Left cardiac atrium (tissue), 4 donors: ENCODE measurements around the gene CPXM1. TPM values are rescaled to one million over a fixed set of nuclear protein-coding genes. Genes with fewer than 3 reads are reported as not detected.
"Not testable (repeated sequence)": the region's sequence is repeated elsewhere in the genome, so short reads cannot be mapped to it uniquely, and the experiment has no call there.

ENCODE experiments used
- ATAC-seq, 2 donors: fragments of 200-7000 bp; cut with Tn5 transposase; one replicate each; pipeline ENCODE4 v1.9.1; 2020; ENCODE audit warnings: mild to moderate bottlenecking in 2 of 2, moderate library complexity in 2 of 2
- DNase-seq: peaks from one replicate; pipeline ENCODE4 v3.0.0-alpha.2; 2020
- intact Hi-C, 2 donors: fragments of 100-400 bp; cut with DNase I; formaldehyde crosslinking; loops; one replicate each; pipeline versions ENCODE4 v1.14.1 to v1.15.1; 2022 to 2023
- long read RNA-seq: library from polyadenylated mRNA; unstranded; transcript quantifications from one replicate; pipeline ENCODE4 v2.0.0, GENCODE V29; 2021
- total RNA-seq, 2 donors: library from RNA; stranded (reverse); fragmentation: NEBNext Ultra II Directional; extraction: Animal tissue kit (Norgen Biotek cat#: 25700); gene quantifications; one replicate each; pipeline ENCODE4 v1.2.1, GENCODE V29; 2021
- donor health status: DM: no; HTN: yes; CAD: no.
- donor health status: DM: no; HTN: yes; CAD: no; lungs with severe emphysema.
- donor health status: DM: yes; HTN: yes; CAD: no.
- donor health status: Dilated cardiomyopathy.

CPXM1 gene
- total RNA-seq, result 1 to 10 TPM; 4.3 to 8.7 TPM
- long read RNA-seq, transcript CPXM1-201 (14 exons, 2,391 nt), result major isoform, 8 of 10 reads
- long read RNA-seq, partial matches to known transcripts, result 0 of 10 reads
- long read RNA-seq, other reads (novel, unspliced or antisense), result 2 of 10 reads

DNA sequence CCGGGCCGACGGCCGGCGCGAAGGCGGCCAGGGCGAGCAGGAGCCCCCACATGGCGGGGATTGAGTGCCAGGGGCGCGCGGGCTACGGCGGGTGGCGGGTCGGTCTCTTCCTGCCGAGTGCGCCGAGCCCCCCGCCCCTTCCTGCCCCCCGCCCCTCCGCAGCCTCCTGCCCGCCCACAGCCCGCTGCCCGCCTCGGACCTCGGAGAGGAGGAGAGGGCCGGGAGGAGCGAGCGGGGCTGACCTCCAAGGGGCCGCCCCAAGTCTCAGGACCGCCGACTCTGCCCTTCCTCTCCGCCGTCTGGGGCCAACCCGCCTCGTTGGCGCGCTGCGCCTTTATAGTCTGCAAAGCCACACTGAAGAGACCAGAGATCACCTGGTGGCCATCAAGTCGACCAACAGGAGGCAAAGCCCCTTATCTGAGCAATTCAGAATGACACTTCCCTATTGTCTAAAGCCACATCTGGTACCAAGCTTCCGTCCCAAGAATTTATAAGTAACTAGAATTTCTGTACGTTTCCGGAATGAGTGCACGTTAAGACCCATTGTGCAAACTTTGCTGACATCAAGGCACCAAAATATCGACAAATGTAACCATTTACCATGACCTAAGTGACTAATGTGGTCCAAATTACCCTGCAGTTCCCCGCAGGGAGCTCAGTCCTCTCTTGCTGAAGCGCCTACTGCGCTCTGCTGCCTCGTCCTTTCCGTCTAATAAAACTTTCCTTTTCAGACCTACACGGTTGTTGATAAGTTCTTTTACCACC, at the start of gene CPXM1:
Gene CPXM1, minus strand, starts transcription at position 107 of the 765 bp plus-strand sequence. Its CDS starts 55 bp downstream, at position 52.
- intact Hi-C loops, result no loop called here
- DNase-seq (no peak), ATAC-seq (peak; percentile 54 to 68)

DNA sequence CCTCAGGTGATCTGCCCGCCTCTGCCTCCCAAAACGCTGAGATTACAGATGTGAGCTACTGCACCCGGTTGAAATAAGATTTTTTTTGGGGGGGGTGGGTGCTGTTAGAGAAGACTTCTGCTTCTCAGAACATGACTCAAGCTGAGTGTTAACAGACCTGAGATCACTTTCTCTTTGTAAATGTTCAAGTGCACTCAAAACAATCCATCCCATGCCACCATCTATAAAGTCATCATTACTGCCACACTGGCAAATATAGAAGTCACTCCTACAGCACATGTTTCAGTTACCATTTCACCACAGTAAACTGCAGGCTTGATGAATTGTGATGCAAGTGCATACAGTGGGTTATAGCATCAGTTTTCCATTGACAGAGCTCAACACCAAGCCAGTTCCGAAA, 49.1 kb upstream of the CPXM1 start:
- no peak for ATAC-seq
- no peak for DNase-seq
- intact Hi-C loops, result no loop called here

DNA sequence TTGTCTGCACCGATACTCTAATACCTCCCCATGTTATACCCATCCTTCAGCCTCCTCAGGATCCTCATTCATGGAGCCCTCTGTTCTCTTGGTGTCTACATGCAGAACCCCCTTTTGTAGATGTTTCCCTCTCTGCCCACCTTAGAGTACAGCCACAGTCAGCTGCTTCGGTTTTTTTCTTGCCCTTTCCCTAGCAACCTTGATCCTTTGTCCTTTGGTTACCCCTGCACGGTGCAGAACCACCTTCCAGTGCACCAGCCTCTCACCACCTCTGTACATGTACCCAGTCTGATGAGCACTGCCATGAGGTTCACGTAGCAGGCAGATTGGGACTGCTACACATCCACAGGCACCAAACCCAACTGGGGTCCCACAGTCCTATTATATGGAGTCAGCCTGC, 47.4 kb upstream of the CPXM1 start:
- intact Hi-C loops, result no loop called here
- ATAC-seq, result no peak
- no peak for DNase-seq

DNA sequence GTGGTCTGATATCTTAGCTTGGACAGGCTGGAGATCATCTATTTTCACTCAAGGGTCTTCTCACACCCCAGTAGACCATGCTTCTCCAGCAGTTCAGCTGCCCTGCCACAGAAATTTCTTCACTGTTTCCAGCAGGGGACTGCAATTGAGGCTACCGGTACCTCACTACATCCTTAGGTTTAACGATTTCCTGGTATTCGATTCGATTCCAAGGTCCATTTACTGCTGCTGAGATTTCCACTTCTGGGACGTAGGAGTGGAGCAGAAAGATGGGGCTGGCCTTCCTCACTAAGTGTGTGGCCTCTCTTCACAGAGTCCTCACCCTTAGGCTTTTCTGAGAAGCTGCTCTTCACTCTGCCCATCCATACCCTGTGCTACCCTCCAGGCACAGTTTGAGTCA, 46.3 kb upstream of the CPXM1 start:
- intact Hi-C loops, result no loop called here
- DNase-seq (no peak), ATAC-seq (no peak)

DNA sequence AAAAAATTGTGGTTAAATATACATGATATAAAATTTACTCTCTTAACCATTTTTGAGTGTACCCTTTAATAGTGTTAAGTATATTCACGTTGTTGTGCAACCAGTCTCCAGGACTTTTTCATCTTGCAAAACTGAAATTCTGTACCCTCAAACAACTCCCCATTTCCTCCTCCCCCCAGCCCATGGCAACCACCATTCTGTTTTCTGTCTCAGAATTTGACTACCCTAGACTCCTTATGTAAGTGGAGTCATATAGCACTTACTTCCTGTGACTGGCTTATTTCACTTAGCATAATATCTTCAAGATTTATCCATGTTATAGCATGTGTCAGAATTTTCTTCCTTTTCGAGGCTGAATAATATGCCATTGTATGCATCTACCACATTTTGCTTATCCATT, 45.2 kb upstream of the CPXM1 start:
- intact Hi-C loops, result no loop called here
- no peak for DNase-seq

DNA sequence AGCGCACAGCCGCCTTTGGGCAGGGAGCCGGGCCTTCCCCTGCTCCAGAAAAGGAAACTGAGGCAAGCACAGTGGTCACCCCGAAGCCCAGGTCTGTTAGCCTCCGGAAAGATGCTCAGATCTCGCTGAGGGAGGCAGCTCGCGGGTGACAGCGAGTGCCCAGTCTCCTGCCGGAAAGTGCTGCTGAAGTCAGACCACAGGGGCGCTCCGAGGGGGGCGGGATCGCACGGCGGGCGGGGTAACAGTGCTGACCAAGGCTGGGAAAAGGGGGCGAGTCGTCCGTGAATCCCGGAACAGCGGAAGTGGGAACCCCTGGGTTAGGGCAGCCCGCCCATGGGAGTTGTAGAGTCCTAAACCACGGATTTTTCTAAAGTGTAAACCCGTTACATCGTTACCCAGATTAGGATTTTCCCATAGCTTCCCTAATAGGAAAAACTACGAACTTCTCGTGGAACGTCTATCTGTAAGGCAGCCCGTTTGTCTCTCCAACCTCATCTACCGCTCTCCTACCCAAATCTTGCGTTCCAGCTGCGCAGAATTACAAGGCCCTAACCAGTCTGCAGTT, 40.6 kb upstream of the CPXM1 start:
- DNase-seq (peak; percentile 86), ATAC-seq (peak; percentile 66 to 76)
- intact Hi-C loops, result no loop called here

More for the DNA sequence above, 45.2 kb upstream of the CPXM1 start:
- no peak for ATAC-seq

DNA sequence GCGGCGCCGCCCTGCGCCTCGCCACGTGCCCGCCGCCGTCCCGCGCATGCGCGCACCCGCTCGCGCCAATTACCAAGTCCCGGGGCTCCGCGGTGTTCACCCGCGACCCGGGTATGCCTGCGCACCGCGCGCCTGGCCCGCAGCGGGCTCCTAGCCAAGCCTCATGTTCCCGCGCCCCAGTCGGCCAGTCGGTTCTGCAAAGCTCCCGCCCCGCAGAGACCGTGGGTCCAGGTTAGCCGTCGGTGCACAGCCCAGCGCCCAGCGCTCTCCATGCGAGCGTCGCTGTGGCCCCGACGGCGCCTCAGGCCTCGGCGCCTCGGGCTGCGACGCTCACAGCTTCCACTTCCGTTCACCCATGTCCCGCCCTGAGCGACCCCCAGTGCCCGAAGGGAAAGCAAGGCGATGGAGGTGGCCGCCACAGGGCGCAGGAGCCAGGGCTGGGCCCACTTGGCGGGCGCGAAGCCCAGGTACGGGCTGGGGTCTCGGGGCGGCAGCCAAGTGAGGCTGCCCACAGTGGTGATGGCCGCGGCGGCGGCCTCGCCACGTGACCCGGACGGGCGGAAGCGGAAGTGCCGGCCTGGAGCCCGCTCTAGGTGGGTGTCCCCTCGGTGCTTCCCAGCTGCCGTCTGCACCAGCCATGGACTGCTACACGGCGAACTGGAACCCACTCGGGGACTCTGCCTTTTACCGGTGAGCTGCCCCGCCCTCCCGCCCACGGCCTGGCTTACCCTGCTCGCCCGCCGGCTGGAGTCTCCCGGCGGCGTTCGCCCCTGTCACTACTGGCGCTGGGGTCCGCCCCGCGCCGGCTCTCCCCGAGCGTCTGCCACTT, 39.9 kb upstream of the CPXM1 start, which contains the start of the genes PCED1A and VPS16:
Gene PCED1A, minus strand, starts transcription at position 518 of the 829 bp plus-strand sequence. CDS start 743 bp downstream, outside the sequence.
Gene VPS16, plus strand, starts transcription at position 608 of the 829 bp plus-strand sequence. Its CDS starts 30 bp downstream, at position 638.
- DNase-seq, result peak; percentile 92
- intact Hi-C loops, result no loop called here
- peak; percentile 99 for ATAC-seq

DNA sequence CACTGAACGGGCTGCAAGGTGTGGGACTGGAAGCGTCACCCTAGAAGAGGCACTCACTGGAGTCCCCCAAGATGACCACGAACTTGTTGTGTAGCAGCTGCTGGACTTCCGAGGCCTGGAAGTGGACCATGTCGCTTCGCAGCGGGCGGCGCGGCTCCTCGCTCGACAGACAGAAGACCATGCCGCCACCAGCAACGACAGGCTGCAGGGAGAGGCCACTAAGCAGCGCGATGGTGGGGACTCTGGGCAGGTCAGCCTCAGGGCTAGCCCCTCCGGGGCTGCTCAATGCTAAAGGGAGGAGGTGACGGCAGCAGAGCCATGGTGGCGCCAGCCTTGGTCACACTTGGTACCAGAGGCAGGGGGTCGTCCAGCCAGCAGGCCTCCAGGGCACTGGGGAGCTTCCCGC, 39.3 kb upstream of the CPXM1 start:
- ATAC-seq (no peak), DNase-seq (no peak)
- intact Hi-C loops, result loop anchor here in 1 of 2 donors (10.0 kb wide), 1 partner anchor 175 kb away; the partner anchor contains the start of gene IDH3B

DNA sequence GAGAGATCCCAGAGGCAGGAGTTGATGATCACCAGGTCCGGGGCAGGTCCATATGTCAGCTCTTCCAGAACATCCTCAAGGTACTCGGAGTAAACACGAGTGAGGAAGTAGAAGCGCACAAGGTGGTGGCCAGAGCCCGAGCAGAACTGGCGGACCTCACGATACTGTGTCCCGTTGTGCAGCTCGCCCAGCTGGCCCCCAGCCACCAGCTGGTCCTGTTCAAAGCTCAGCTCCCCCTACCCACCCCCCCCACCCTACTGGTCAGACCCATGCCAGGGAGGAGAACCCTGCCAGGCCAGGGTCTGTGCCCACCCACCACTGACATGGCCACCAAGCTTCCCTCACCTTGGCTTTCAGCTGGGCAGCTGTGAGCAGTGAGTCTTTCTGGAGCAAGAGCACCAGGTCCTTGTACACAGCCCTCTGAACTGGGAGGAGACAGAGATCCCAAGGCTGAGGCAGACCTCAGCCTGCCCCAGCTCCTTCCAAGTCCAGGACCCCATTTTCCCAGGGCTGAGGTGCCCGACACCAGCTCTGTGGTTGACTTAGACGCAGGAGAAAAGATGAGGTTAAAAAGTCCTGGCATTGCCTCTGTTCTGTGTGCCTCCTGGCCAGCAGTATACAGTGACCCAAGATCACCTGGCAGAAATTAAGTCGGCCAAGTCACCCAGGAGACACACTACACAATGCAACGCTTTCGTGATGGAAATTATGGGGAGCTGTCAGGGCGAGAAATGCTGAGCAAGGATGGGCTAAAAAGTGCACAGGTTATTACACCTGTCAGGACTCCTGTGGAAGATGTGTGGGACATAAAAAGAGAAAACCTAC, 38.6 kb upstream of the CPXM1 start:
- intact Hi-C loops, result loop anchor here in 1 of 2 donors (10.0 kb wide), 1 partner anchor 174 kb away; the partner anchor contains the start of gene IDH3B
- ATAC-seq (no peak), DNase-seq (no peak)

DNA sequence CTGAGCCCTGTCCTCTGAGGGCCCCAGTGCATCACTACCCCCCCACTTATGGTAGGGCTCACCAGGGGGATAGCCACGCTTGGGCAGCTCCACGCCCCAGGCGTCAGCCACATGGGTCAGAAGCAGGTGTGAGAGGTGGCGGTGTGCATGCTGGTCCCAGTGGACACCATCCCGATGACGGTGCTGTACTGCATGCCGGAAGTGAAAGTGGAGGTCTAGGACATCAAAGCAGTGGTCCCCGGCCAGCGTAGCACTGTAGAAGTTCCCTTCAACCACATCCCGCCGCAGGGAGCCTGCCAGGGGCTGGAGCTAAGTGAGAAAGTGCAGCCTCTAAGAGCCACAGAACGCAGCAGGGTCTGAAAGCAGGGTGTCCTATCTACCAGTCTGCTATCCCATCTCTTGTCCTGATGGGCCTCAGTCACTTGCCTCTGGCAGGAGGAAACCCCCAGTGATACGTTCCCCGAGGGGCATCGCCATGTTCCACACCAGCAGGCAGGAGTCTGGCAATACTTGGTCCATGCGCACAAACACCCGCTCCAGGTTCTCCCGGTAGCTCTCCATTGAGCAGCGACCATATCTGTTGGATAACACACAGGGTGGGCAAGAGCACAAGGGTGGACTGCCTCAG, 37.9 kb upstream of the CPXM1 start:
- no peak for ATAC-seq
- intact Hi-C loops, result loop anchor here in 1 of 2 donors (10.0 kb wide), 1 partner anchor 173 kb away; the partner anchor contains the start of gene IDH3B
- no peak for DNase-seq

DNA sequence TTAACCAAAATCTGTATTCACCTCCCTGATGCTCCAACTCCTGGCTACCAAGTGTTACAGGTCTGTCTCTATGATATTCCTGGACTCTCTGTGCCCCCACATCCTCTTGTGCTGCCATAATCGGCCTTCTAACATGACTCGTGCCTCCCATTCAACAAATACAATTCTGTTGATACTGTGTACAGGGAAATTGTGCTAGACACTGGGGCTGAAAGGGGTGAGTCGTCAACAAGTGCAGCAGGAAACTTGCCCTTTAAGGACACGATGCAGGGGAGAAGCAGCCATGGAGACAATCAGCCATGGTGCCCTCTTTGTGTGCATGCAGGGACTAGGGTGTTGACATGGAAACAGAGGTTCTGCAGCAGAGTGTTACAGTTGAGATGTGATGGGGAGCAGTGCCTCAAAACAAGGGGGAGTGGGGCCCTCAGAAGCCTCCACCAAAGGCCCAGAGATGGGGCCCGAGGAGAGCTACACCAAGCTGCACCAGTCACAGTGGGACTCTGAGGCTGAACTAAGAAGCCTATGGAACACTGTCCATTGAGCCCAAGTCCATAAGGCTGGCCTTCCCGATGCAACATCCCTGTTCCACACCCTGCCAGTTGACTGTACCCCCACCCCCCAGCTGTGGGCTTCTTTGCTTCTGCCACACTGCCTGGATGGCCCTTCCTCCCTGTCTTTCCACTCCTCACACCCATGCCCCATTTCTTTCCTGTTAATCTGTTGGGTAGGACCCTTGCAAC, 37.0 kb upstream of the CPXM1 start:
- DNase-seq (no peak), ATAC-seq (no peak)
- intact Hi-C loops, result loop anchor here in 1 of 2 donors (10.0 kb wide), 1 partner anchor 173 kb away; the partner anchor contains the start of gene IDH3B

DNA sequence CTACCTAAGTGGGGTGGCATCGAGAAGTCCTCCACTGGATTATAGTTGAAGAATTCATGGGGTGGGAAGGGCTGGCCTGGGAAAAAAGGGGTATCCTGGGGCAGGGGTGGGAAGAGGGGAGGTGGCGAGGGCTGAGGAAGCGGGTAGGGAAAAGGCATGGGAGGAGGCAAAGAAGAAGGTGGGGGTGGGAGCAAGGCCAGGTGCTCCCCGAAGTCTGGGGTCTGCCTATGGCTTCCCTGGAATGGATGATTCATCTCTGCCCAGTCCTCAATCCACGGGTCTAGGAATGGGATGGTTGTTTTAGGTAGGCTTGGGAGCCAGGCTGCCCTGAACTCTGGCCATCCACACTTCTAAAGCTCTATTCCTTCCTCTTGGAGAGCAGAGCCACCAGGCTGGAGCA, 35.6 kb upstream of the CPXM1 start:
- intact Hi-C loops, result loop anchor here in 1 of 2 donors (10.0 kb wide), 1 partner anchor 171 kb away; the partner anchor contains the start of gene IDH3B

DNA sequence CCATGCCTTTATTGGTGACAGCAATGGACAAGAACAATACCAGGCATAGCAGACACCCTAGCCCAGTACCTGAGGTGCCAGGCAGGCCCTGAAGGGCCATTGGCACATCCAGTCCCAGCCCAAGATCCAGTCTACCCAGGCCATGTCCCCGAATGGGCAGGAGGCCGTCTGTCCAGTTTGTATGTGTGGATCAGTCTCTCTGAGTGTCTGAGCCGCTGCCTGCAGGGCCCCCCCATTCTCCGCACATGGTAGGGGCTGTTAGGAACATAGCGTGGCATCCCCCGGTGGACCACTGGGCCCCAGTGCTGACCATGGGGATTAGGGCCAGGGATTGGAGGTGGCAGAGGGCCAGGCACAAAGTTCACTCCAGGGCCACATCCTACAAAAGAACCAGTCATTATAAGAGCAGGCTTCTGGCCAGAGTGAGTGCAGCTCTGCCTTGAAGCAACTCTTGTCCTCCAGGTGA, 34.9 kb upstream of the CPXM1 start:
- ATAC-seq, result no peak
- DNase-seq, result no peak
- intact Hi-C loops, result loop anchor here in 1 of 2 donors (10.0 kb wide), 1 partner anchor 171 kb away; the partner anchor contains the start of gene IDH3B

More for the DNA sequence above, 35.6 kb upstream of the CPXM1 start:
- no peak for ATAC-seq
- no peak for DNase-seq

DNA sequence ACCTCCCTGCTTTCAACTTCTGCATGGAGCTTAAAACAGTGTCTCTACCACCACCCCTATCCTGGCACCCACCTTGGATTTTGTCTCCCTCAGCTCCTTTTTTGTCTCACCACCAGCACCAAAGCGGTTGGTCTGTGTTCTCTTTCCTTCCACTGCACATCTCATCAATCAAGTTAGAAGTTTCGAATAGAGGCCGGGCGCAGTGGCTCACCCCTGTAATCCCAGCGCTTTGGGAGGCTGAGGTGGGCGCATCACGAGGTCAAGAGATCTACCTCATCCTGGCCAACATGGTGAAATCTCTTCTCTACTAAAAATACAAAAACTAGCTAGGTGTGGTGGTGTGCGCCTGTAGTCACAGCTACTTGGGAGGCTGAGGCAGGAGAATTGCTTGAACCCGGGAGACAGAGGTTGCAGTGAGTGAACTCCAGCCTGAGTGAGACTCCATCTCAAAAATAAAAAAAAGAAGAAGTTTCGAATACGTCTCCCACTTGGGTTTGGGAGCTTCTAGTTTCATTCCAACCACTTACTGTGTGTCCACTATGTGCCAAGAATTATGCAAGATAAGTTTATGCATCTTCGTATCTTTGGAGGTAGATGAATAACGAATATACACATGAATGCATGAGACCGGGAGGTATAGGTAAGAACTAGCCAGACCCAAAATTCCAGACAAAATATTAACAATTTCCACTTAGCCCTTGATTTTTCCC, 34.1 kb upstream of the CPXM1 start:
- ATAC-seq (no peak), DNase-seq (no peak)
- intact Hi-C loops, result loop anchor here in 1 of 2 donors (10.0 kb wide), 1 partner anchor 170 kb away; the partner anchor contains the start of gene IDH3B

DNA sequence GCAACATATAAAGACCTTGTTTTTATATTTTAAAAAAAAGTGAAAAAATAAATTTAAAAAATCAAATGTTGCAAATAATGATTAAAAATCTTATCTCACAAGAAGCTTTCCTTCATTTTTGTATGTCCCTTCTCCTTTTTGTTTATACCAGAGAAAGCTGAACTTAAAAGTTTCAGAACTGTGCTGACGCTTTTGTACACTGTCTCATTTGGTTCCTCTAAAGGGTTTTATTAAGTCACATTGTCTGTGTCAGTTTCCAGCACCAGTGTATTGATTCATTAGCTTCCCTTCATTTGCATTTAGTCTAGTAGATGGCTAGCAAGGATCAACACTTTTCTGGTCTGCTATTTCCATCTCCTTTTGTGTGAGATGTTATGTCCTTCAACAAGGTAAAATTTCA, 33.3 kb upstream of the CPXM1 start:
- intact Hi-C loops, result loop anchor here in 1 of 2 donors (10.0 kb wide), 1 partner anchor 169 kb away; the partner anchor contains the start of gene IDH3B
- DNase-seq (no peak), ATAC-seq (no peak)

DNA sequence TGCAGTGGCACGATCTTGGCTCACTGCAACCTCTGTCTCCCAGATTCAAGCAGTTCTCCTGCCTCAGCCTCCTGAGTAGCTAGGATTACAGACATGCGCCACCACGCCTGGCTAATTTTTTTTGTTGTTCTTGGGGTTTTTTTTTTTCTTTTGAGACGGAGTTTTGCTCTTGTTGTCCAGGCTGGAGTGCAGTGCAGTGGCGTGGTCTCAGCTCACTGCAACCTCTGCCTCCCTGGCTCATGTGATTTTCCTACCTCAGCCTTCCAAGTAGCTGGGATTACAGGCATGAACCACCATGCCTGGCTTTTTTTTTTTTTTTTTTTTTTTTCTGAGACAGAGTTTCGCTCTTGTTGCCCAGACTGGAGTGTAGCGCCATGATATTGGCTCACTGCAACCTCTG, 30.8 kb upstream of the CPXM1 start:
- intact Hi-C loops, result loop anchor here in 1 of 2 donors (10.0 kb wide), 1 partner anchor 166 kb away; the partner anchor contains the start of gene IDH3B
- DNase-seq, ATAC-seq: not testable (repeated sequence)
